ENCODE measurements around the gene SNRPF. TPM values are rescaled to one million over a fixed set of nuclear protein-coding genes. Genes with fewer than 3 reads are reported as not detected.

The SNRPF gene
- total RNA-seq, 4 donors from 2014 or later, result 6.6 to 12.9 (median 8.6) TPM

DNA sequence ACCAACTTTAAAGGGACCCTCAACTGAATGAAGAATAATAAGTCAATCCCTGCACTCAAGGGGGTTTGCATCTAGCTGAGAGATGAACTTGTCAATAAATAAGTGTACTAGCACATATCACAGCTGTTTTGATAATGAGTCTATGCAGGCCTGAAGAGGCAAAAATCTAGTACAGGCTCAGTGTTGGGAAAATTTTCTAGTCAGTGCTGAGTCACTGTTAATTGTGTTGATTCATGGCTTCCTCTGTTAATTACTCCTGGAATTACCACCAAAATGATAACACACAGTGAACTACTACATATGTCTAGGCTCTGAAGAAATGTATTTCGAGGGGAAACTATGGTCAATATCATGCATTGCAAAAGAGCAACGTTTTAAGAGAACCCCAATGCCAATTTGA lies 18.9 kb downstream of the SNRPF start:
- no peak overlapping the region for H3K27ac ChIP-seq
- H3K4me3 ChIP-seq, result no peak overlapping the region
- no peaks in the 10 kb centered on the region for H3K27me3 ChIP-seq
- H3K4me1 ChIP-seq, result no peaks in the 10 kb centered on the region
- no peaks in the 10 kb centered on the region for H3K9me3 ChIP-seq
- TF ChIP-seq EP300 (IDR thresholded peaks at IDR 0.05), result no peak
- TF ChIP-seq CTCF (IDR thresholded peaks at IDR 0.05), result no peak
- no peak for TF ChIP-seq POLR2A (IDR thresholded peaks at IDR 0.05)
- 82 to 85% methylated on average over 2 of the region's 2 CpGs for WGBS, 2 donors
- no peak for DNase-seq (ENCODE audit: low spot score in 2 of 2)
- H3K36me3 ChIP-seq, result peaks cover 0 to 6% (median 0%) of the 10 kb centered on the region in 3 donors

- no peaks in the 10 kb centered on the region for H3K4me1 ChIP-seq
- H3K4me3 ChIP-seq, result no peak overlapping the region
- DNase-seq (ENCODE audit: low spot score in 2 of 2), result no peak
- H3K9me3 ChIP-seq, result peaks cover 0 to 8% (median 0%) of the 10 kb centered on the region in 4 donors
- no peaks in the 10 kb centered on the region for H3K27me3 ChIP-seq
- H3K36me3 ChIP-seq, result no peaks in the 10 kb centered on the region
- WGBS, 2 donors, result 71 to 75% methylated on average over 1 of the region's 1 CpG
- H3K27ac ChIP-seq, result no peak overlapping the region
- no peak for TF ChIP-seq POLR2A (IDR thresholded peaks at IDR 0.05)
- TF ChIP-seq CTCF (IDR thresholded peaks at IDR 0.05), result no peak
- no peak for TF ChIP-seq EP300 (IDR thresholded peaks at IDR 0.05)
These were observed 22.1 kb downstream of the SNRPF start for GRCh38 chr12:95880895-95881294.

DNA sequence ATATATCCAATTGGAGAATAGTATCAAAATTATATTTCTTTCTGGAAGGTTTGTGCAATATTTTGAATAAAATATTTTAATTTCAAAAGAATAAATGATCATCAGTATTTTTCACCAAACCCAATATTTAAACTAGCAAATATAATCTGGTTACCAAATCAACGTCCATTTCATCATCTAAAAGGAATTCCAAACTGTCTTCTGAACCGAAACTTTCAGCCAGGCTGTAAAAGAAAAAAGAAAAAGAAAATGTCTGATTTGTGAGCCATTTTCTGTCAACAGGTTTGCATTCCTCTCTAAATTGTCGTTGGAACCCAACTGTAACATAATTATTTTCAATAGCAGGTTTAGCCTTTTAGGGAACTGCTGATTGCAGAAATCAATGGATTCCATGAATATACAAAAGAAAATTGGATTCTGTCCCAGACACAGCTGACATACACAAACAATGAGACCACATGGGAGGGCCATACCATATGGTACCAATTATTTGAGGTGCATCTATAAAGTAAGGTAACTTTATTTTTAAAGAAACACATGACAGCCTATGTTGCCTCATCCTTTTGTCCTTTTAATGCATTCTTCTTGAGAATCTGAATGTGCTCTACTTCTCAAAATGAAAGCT lies 22.7 kb downstream of the SNRPF start:
- no peak overlapping the region for H3K4me3 ChIP-seq
- H3K27me3 ChIP-seq, result no peaks in the 10 kb centered on the region
- H3K4me1 ChIP-seq, result no peaks in the 10 kb centered on the region
- TF ChIP-seq EP300 (IDR thresholded peaks at IDR 0.05) (no peak), CTCF (IDR thresholded peaks at IDR 0.05) (no peak), POLR2A (IDR thresholded peaks at IDR 0.05) (no peak)
- H3K27ac ChIP-seq, result no peak overlapping the region
- no peaks in the 10 kb centered on the region for H3K36me3 ChIP-seq
- 33 to 36% methylated on average over 3 of the region's 3 CpGs for WGBS, 2 donors
- peaks cover 0 to 8% (median 0%) of the 10 kb centered on the region in 4 donors for H3K9me3 ChIP-seq
- DNase-seq (ENCODE audit: low spot score in 2 of 2), result no peak

GRCh38 chr12:95882080-95882479 lies 23.3 kb downstream of the SNRPF start:
- TF ChIP-seq POLR2A (IDR thresholded peaks at IDR 0.05) (no peak), CTCF (IDR thresholded peaks at IDR 0.05) (no peak), EP300 (IDR thresholded peaks at IDR 0.05) (no peak)
- H3K4me3 ChIP-seq, result no peak overlapping the region
- H3K4me1 ChIP-seq, result no peaks in the 10 kb centered on the region
- no peak for DNase-seq (ENCODE audit: low spot score in 2 of 2)
- no peaks in the 10 kb centered on the region for H3K36me3 ChIP-seq
- no peak overlapping the region for H3K27ac ChIP-seq
- no peaks in the 10 kb centered on the region for H3K27me3 ChIP-seq
- 24 to 59% methylated on average over 1 of the region's 1 CpG for WGBS, 2 donors
- peaks cover 0 to 8% (median 0%) of the 10 kb centered on the region in 4 donors for H3K9me3 ChIP-seq

DNA sequence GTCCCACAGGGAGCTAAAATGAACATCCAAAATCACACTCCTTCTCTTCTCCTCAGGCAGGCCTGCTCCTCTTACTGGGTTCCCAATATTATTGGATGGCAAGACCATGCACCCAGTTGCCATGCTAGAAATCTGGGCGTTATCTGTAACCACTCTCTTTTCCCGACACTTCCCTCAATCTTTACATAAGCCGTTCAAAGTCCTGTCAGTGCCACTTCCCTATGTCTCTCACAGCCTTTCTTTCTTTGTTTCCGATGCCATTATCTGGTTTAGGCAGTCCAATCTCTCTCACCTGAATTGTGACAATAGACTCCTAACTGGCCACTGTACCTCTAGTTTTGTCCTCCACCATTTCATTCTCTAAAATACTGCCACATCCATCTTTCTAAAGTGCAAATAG lies 24.1 kb downstream of the SNRPF start:
- 93 to 97% methylated on average over 4 of the region's 4 CpGs for WGBS, 2 donors
- no peaks in the 10 kb centered on the region for H3K4me1 ChIP-seq
- no peak overlapping the region for H3K27ac ChIP-seq
- no peak overlapping the region for H3K4me3 ChIP-seq
- TF ChIP-seq CTCF (IDR thresholded peaks at IDR 0.05) (no peak), POLR2A (IDR thresholded peaks at IDR 0.05) (no peak), EP300 (IDR thresholded peaks at IDR 0.05) (no peak)
- no peaks in the 10 kb centered on the region for H3K36me3 ChIP-seq
- H3K27me3 ChIP-seq, result no peaks in the 10 kb centered on the region
- DNase-seq (ENCODE audit: low spot score in 2 of 2), result no peak
- peaks cover 0 to 8% (median 0%) of the 10 kb centered on the region in 4 donors for H3K9me3 ChIP-seq
